IgD-negative memory B cell (primary cell): ENCODE data around the gene LRRN2. TPM values are rescaled to one million over a fixed set of nuclear protein-coding genes. Genes with fewer than 3 reads are reported as not detected.

Source experiments
- H3K27ac Mint-ChIP-seq, 3 donors: one replicate each; pipeline ENCODE4 v1.8.0; 2020 to 2022; ENCODE audit warnings: mild to moderate bottlenecking in 3 of 3, mixed read lengths in 3 of 3, moderate library complexity in 1 of 3
- H3K27me3 Mint-ChIP-seq: one replicate; pipeline ENCODE4 v1.8.0; 2021; ENCODE audit warnings: mixed read lengths
- H3K36me3 Mint-ChIP-seq: one replicate; pipeline ENCODE4 v1.8.0; 2020; ENCODE audit warnings: mild to moderate bottlenecking, mixed read lengths
- H3K4me1 Mint-ChIP-seq, 3 donors: one replicate each; pipeline ENCODE4 v1.8.0; 2020 to 2022; ENCODE audit warnings: mixed read lengths in 3 of 3, mild to moderate bottlenecking in 1 of 3
- H3K4me3 Mint-ChIP-seq, 4 donors: one replicate each; pipeline ENCODE4 v1.8.0; 2020 to 2022; ENCODE audit warnings: mild to moderate bottlenecking in 4 of 4, mixed read lengths in 4 of 4, moderate library complexity in 3 of 4
- H3K9me3 Mint-ChIP-seq, 3 donors: one replicate each; pipeline ENCODE4 v1.8.0; 2020 to 2021; ENCODE audit warnings: mixed read lengths in 3 of 3, mild to moderate bottlenecking in 1 of 3
- polyA plus RNA-seq: library from polyadenylated mRNA; unstranded; fragments of 300-500 nt; fragmentation: Illumina TruSeq; gene quantifications from one replicate; pipeline ENCODE4 v1.2.3, GENCODE V29; 2021

LRRN2 gene
- polyA plus RNA-seq, 1 donor from 2014 or later, result not detected

DNA sequence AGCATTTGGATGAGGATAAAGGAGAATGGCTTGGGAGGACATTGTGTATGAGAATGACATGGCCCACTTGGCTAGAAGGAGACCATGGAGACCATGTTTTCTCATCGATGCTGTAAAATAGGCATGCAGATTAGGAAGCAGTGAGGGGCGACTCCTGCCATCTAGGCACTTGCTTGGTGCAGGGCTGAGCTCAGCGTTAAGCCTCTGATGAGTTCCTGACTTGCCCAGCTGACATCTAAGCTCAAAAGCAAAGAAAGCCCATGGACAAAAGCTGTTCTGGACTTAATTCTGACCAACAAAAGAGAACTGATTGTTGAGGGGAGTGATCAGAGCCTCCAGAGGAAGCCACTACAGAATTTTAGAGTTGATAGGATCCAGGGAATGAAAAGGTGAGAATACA, 74.5 kb downstream of the LRRN2 start:
- Mint-ChIP-seq H3K27me3 (peaks cover 8% of the 10 kb centered on the region), H3K36me3 (peaks cover 3% of the 10 kb centered on the region), H3K27ac (no peak overlapping the region)

DNA sequence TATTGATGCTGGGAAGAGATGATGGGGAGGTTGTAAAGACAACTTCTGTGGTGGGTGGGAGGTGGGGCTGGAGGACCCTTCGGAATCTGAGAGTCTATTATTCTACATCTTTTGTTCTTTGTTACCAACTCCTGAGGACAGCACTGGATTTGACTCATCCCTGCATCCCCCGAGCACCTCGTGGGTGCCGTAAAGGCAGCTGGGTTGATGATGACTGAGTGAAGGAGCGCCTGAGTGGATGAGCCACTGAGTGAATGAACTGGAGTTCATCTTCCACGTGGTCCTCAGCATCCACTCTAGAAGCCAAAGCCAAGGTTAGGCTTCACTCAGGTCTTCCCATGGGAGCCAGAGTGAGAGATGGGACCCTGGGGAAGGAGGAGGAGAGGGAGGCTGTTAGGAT, 77.6 kb downstream of the LRRN2 start:
- Mint-ChIP-seq H3K27me3 (peaks cover 8% of the 10 kb centered on the region), H3K36me3 (peaks cover 12% of the 10 kb centered on the region), H3K4me1 (peaks cover 0 to 2% (median 0%) of the 10 kb centered on the region in 3 donors), H3K27ac (no peak overlapping the region), H3K9me3 (no peaks in the 10 kb centered on the region), H3K4me3 (no peak overlapping the region)

More for the DNA sequence above, 74.5 kb downstream of the LRRN2 start:
- peaks cover 0 to 2% (median 0%) of the 10 kb centered on the region in 3 donors for H3K4me1 Mint-ChIP-seq
- no peak overlapping the region for H3K4me3 Mint-ChIP-seq
- H3K9me3 Mint-ChIP-seq, result no peaks in the 10 kb centered on the region

DNA sequence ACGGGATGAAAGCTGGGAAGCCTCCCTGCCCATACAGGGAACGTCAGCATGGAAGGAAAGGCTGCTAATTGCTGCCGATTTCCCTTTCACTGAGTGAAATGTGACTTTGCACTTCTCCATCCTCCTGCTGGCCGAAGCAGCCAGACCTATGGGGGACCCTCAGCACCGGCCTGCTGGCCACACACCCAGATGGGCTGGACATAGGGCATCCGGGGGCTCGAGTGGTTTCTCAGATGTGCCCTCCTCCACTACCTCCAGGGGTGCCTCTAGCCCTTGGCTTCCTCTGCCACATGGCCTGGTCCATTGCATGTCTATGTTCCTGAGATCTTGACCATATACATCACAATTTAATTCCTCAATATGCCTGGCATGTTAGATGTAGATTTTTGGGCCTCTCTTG, 79.7 kb downstream of the LRRN2 start:
- no peaks in the 10 kb centered on the region for H3K4me1 Mint-ChIP-seq
- peaks cover 17% of the 10 kb centered on the region for H3K36me3 Mint-ChIP-seq
- H3K27ac Mint-ChIP-seq, result no peak overlapping the region
- no peak overlapping the region for H3K4me3 Mint-ChIP-seq
- no peaks in the 10 kb centered on the region for H3K9me3 Mint-ChIP-seq
- peaks cover 8% of the 10 kb centered on the region for H3K27me3 Mint-ChIP-seq

DNA sequence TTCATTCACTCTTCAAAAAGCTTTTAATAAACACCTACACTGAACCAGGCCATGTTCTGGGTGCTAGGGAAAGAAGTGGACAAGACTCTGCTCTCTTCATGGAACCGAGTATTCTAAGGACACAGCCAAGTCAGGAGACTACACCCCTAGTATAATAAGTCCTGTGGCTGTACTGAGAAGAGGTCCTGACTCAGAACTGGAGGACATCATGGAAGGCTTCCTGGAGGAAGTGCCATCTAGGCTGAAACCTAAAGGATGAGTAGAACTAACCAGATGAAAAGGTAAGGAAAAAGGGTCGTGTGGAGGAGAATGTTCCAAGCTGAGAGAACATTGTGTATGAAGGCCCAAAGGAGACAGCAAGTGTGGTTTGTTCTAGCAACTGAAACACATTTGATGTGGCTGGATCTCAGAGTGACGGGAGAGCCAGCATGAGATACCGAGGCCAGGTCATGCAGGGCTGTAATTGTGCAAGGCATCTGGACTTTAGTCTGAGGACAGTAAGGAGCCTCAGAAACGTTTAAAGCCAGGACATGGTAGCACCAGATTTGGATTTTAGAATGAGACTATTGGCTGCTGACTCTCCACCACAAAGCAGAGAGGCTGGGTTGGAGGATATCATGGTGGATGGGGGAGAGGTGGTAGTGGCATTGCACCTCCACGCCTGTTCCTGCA, 82.5 kb downstream of the LRRN2 start:
- peaks cover 8% of the 10 kb centered on the region for H3K27me3 Mint-ChIP-seq
- no peak overlapping the region for H3K4me3 Mint-ChIP-seq
- peaks cover 15% of the 10 kb centered on the region for H3K36me3 Mint-ChIP-seq
- peak overlapping the region in 1 of 3 donors; percentile 1 for H3K27ac Mint-ChIP-seq
- no peaks in the 10 kb centered on the region for H3K9me3 Mint-ChIP-seq
- H3K4me1 Mint-ChIP-seq, result peaks cover 3 to 6% (median 4%) of the 10 kb centered on the region in 3 donors

DNA sequence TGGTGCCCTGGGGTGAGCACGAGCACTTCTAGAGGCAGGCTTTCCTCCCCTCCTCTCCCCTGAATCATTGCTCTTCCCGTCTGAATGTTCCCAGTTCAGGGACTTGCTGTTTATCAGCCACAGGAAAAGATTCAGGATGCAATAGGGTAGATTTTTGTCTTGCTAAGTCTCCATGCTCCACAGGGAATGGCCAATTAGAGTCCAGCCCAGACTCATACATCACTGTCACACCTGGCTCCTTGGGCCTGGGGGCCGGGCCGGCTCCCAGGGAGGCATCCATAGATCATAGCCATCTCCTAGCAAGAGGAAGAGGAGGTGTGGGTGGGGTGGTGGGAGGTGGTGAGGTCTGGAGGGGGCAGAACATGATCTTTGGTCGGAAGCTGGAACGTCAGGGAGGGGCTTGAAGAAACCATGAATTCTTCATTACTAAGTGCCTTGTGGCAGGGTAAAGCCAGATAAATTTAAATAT, 83.4 kb downstream of the LRRN2 start:
- no peaks in the 10 kb centered on the region for H3K9me3 Mint-ChIP-seq
- H3K36me3 Mint-ChIP-seq, result peaks cover 17% of the 10 kb centered on the region
- no peak overlapping the region for H3K4me3 Mint-ChIP-seq
- H3K27me3 Mint-ChIP-seq, result peaks cover 3% of the 10 kb centered on the region
- no peak overlapping the region for H3K27ac Mint-ChIP-seq
- peaks cover 3 to 8% (median 6%) of the 10 kb centered on the region in 3 donors for H3K4me1 Mint-ChIP-seq

DNA sequence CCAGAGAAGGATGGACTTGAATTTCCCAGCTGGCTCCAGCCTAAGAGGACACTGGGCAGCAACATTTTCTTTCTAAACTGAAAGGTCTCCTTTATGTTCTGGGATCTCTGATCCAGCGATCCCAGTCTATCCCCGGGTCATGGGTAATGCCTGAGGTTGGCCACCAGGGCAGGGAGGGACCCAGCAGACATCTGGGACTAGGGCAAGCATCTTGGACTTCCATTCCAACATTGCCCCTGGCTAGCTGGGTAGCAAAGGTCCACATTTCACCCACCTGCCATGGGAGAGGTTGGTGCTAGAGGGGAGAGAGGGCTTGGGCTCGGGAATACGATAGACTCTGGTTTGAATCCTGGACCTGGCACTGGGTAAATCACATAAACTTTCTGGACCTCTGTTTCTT, 84.6 kb downstream of the LRRN2 start:
- Mint-ChIP-seq H3K27me3 (no peaks in the 10 kb centered on the region), H3K4me3 (no peak overlapping the region)

DNA sequence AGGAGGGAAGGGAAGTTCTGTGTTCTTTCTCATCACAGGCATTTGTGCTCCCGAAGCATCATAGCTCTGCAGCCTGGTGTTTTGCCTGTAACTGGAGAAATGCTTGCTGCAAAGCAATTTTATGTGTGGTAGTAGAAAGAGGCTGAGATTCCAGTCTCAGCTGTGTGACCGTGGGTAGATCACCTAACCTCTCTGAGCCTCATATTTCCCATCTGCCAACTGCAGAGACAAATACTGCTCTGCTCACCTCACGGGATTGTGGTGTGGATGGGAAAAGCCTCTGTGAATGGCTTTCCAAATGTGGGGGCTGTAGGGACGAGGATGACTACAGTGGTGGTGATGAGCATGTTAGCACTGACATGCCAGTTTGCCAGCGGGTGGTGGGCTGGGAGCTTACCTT, 85.3 kb downstream of the LRRN2 start:
- H3K36me3 Mint-ChIP-seq, result peaks cover 21% of the 10 kb centered on the region
- no peak overlapping the region for H3K4me3 Mint-ChIP-seq
- peaks cover 3 to 8% (median 6%) of the 10 kb centered on the region in 3 donors for H3K4me1 Mint-ChIP-seq
- H3K27ac Mint-ChIP-seq, result no peak overlapping the region
- no peaks in the 10 kb centered on the region for H3K27me3 Mint-ChIP-seq
- H3K9me3 Mint-ChIP-seq, result no peaks in the 10 kb centered on the region

More for the DNA sequence above, 84.6 kb downstream of the LRRN2 start:
- Mint-ChIP-seq H3K36me3 (peaks cover 21% of the 10 kb centered on the region), H3K4me1 (peaks cover 3 to 8% (median 6%) of the 10 kb centered on the region in 3 donors), H3K27ac (no peak overlapping the region), H3K9me3 (no peaks in the 10 kb centered on the region)

DNA sequence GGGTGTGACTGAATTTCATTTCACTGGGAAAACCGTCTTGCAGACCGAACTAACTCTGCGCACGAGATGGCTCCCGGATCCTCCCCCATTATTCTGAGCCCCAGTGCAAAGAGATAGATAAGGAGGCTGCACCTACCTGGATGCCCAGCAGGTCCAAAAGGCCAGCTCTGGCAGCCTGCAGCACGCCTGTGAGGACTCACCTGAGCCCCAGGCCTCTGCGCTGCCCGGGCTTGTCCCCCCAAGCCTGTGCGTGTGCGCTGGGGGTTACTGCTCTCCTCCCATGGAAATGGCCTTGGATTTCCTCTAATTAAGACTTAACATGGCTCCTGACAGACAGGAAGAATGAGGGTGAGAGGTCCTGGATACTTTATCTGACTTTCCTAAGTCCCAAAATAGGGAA, 85.9 kb downstream of the LRRN2 start:
- Mint-ChIP-seq H3K27me3 (no peaks in the 10 kb centered on the region), H3K36me3 (peaks cover 21% of the 10 kb centered on the region), H3K4me1 (peaks cover 3 to 8% (median 6%) of the 10 kb centered on the region in 3 donors), H3K9me3 (no peaks in the 10 kb centered on the region), H3K27ac (no peak overlapping the region), H3K4me3 (no peak overlapping the region)

DNA sequence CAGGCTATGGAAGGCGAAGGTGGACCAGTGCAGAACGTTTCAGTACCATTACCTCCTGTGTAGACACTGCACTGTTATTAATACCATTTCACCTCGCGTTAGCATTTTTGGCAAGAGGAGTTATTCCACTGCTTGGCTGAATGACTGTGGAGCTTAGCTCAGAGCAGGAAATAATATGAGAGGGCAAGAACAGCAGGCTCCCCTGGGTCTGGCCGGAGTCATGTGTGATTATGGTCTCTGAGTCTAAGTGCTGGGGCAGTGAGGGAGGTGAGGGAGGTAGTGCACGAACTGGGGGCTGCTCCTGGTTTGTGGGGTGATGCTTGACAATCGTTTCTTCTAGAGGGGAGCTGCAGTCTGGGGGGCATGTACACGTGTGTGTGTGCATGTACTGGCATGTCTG, 86.4 kb downstream of the LRRN2 start:
- Mint-ChIP-seq H3K9me3 (no peaks in the 10 kb centered on the region), H3K27me3 (no peaks in the 10 kb centered on the region), H3K27ac (peak overlapping the region in 1 of 3 donors; percentile 35), H3K4me1 (peaks cover 3 to 8% (median 6%) of the 10 kb centered on the region in 3 donors), H3K4me3 (no peak overlapping the region), H3K36me3 (peaks cover 20% of the 10 kb centered on the region)

DNA sequence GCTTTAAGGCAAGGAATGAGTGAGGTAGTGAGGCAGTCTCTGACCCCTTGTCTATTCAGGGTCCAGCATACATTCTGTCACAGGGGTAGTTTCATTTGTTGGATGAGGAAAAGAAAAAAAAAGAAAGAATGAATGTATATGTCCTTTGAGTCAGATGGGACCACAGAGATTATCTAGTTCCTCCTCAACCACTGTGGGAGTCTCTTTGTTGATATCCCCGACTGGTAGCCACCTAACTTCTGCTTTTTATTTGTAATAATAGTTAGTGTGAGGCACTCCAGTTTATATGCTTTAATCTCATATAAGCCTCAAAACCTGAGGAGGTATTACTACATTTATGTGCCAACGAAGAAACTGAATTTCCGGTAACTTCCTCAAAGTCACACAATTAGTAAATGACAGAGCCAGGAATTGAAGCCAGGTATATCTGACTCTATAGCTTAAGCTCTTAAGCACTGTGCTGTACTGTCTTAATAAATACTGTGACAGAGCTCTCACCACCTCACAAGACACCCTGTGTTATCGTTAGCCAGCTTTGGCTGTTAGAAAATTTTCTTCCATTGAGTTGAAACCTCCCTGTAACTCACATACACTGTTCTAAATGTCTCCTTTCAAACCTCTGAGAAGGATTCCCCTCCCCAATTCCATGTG, 87.1 kb downstream of the LRRN2 start:
- Mint-ChIP-seq H3K27ac (no peak overlapping the region), H3K4me1 (peaks cover 3 to 8% (median 6%) of the 10 kb centered on the region in 3 donors), H3K27me3 (no peaks in the 10 kb centered on the region), H3K4me3 (no peak overlapping the region), H3K36me3 (peaks cover 19% of the 10 kb centered on the region), H3K9me3 (no peaks in the 10 kb centered on the region)

DNA sequence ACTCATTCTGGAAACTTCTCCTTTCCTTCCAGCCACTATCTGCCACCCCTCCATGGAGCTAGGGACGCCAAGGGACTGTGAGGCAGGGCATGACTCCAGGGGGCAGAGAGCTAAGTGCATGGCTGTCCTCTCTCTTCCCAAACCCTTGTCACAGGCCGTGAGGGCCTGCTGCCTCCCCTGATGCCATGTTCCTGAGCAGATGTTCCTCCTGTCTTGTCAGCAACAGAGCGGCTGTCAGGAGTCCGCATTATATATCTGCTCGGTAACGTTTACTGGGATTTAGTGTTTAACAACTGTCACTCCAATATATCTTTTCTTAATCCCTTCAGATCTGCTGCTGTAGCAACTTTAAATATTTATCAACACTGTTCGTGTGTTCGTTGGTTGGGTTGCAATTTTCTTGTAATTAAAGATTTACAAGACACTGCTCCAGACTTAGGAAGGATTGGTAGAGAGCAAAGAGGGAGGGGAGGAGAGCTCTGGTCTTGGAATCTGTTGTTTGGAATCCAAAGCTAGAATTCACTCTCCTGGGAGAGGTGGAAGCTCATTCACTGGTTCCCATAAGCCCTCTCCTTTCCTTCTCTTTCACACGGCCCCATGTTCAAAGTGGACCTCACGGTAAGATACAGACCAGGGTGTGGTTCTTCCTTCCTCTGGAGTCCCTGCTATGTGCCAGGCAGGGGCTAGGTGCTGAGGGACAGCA, 93.1 kb downstream of the LRRN2 start:
- Mint-ChIP-seq H3K4me1 (peaks cover 5 to 8% (median 7%) of the 10 kb centered on the region in 3 donors), H3K27ac (no peak overlapping the region), H3K4me3 (peak overlapping the region in 1 of 4 donors; percentile 18), H3K36me3 (peaks cover 13% of the 10 kb centered on the region), H3K9me3 (no peaks in the 10 kb centered on the region), H3K27me3 (no peaks in the 10 kb centered on the region)

DNA sequence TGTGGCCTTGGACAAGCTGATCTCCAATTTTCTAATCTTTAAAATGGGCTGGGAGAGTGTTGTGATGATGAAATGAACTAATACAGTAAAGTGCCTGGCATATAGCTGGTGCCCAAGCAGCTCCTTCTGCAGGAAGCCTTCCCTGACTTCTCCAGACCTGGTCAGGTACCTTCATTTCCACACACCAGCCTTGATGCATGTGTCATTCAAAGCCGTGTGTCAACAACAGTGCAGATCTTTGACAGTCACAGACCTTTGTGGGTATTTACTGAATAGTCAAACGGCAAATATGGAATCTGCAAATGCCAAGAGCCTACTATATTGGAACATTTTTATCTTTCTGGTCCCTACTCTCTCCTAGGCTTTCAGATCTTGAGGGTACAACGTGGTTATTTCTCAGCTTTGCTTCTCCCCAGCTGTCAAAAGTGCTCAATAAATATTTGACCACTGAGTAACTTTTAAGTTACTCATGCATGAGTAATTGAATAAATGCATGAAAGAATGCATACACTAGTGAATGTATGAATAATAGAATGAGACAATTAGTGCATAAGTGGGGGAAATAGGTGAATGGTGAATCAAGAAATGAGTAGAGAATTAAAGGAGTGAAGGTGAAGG, 94.0 kb downstream of the LRRN2 start:
- Mint-ChIP-seq H3K4me1 (peaks cover 5 to 10% (median 7%) of the 10 kb centered on the region in 3 donors), H3K36me3 (peaks cover 9% of the 10 kb centered on the region), H3K9me3 (no peaks in the 10 kb centered on the region), H3K27me3 (no peaks in the 10 kb centered on the region), H3K4me3 (no peak overlapping the region), H3K27ac (peak overlapping the region in 1 of 3 donors; percentile 43)

DNA sequence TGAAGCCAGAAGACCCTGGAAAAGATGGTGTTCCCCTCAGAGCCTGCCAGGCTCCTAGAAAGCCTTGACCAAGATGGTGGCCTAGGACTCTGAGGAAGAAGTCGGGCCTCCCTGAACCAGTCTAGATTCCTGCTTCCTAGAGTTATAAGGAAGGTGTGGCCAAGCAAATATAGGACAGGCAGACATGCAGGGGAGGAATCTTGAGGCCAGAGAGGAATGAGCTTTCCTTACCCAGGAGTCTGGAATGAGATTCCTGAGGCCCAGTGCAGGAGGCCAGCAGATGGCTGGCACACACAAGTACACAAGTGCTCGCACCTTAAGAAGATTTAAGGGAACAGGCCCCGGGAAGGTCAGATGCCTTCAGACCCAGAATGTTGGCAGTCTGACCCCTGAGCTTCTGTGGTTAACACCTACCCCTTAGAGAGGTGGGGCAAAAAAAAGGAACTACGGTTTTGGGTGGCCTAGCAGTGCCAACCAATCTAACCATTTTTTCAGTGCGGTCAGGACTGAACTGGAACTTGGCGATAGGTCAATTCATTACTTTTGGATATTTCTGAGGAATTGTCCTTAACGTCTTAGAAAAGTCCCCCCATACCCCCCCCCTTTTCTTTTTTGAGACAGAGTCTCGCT, 96.0 kb downstream of the LRRN2 start:
- peaks cover 15 to 18% (median 15%) of the 10 kb centered on the region in 3 donors for H3K4me1 Mint-ChIP-seq
- H3K27ac Mint-ChIP-seq, result peak overlapping the region in 2 of 3 donors; percentile 2 to 35
- peak overlapping the region in 1 of 4 donors; percentile 45 for H3K4me3 Mint-ChIP-seq
- no peaks in the 10 kb centered on the region for H3K9me3 Mint-ChIP-seq
- H3K27me3 Mint-ChIP-seq, result no peaks in the 10 kb centered on the region
- H3K36me3 Mint-ChIP-seq, result peaks cover 6% of the 10 kb centered on the region

DNA sequence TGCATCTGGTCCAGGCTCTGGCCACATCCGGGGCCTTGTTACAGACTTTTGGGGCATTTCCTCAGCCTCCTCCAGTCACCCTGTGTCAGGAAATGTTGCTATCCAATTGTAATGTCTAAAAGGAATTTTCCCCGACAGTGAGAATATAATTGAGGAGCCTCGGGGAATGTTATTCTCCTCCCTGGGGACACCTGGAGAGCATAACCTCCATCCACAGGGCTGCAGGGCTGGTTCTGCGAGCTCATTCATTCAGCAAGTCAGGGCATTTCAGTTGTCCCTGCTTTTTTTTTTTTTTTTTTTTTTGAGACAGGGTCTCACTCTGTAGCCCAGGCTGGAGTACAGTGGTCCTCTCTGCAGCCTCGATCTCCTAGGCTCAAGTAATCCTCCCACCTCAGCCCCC, 96.7 kb downstream of the LRRN2 start:
- Mint-ChIP-seq H3K27ac (peak overlapping the region in 1 of 3 donors; percentile 2), H3K9me3 (no peaks in the 10 kb centered on the region), H3K4me3 (no peak overlapping the region), H3K4me1 (peaks cover 18 to 20% (median 19%) of the 10 kb centered on the region in 3 donors), H3K27me3 (no peaks in the 10 kb centered on the region), H3K36me3 (peaks cover 3% of the 10 kb centered on the region)
